GM03348 (cell line): ENCODE data around the gene ITPR1.

Source experiments
- DNase-seq: peaks from one replicate; pipeline ENCODE4 v3.0.0; 2012; ENCODE audit warnings: low spot score

ITPR1 gene

GRCh38 chr3:4533489-4534443 is 40.6 kb downstream of the ITPR1 start:
- no peak for DNase-seq

- no peak for DNase-seq
Measured at GRCh38 chr3:4534906-4535305, 41.8 kb downstream of the ITPR1 start.

- no peak for DNase-seq
Measured at GRCh38 chr3:4536260-4536659, 43.1 kb downstream of the ITPR1 start.

- no peak for DNase-seq
Measured at GRCh38 chr3:4540267-4540666, 47.1 kb downstream of the ITPR1 start.

- no peak for DNase-seq
Measured at GRCh38 chr3:4543110-4543509, 50.0 kb downstream of the ITPR1 start.

GRCh38 chr3:4546346-4547178 is 53.4 kb downstream of the ITPR1 start:
- DNase-seq = no peak

GRCh38 chr3:4547799-4548198 is 54.7 kb downstream of the ITPR1 start:
- no peak for DNase-seq

- no peak for DNase-seq
Measured at GRCh38 chr3:4548356-4548755, 55.2 kb downstream of the ITPR1 start.

- no peak for DNase-seq
Measured at GRCh38 chr3:4548780-4549179, 55.6 kb downstream of the ITPR1 start.

GRCh38 chr3:4549896-4550295 is 56.7 kb downstream of the ITPR1 start:
- no peak for DNase-seq

GRCh38 chr3:4551051-4551711 is 58.0 kb downstream of the ITPR1 start:
- DNase-seq = no peak

GRCh38 chr3:4551794-4552442 is 58.8 kb downstream of the ITPR1 start:
- no peak for DNase-seq

- DNase-seq = no peak
Measured at GRCh38 chr3:4552811-4553210, 59.7 kb downstream of the ITPR1 start.

- DNase-seq = no peak
Measured at GRCh38 chr3:4561661-4562060, 68.5 kb downstream of the ITPR1 start.

- no peak for DNase-seq
Measured at GRCh38 chr3:4562595-4562994, 69.4 kb downstream of the ITPR1 start.

GRCh38 chr3:4564270-4564669 is 71.1 kb downstream of the ITPR1 start:
- DNase-seq = no peak

- DNase-seq = no peak
Measured at GRCh38 chr3:4564928-4565586, 71.9 kb downstream of the ITPR1 start.

- no peak for DNase-seq
Measured at GRCh38 chr3:4565809-4566501, 72.8 kb downstream of the ITPR1 start.

- no peak for DNase-seq
Measured at GRCh38 chr3:4568841-4569240, 75.7 kb downstream of the ITPR1 start.

- DNase-seq = no peak
Measured at GRCh38 chr3:4570840-4571621, 77.9 kb downstream of the ITPR1 start.
